GM12865 (cell line): Measurements from ENCODE around the gene ZNF618.

Experiments used
- DNase-seq: peaks from one replicate; pipeline ENCODE4 v3.0.0; 2010; ENCODE audit warnings: low read depth
- H3K4me3 ChIP-seq: 2 replicates; pipeline ENCODE4 v1.5.1; 2011; ENCODE audit warnings: mild to moderate bottlenecking, low read depth, low read length, control low read depth
- CTCF ChIP-seq: IDR thresholded peaks from 2 replicates; pipeline ENCODE4 v1.5.1; 2011; ENCODE audit warnings: low read length, control low read depth, low read depth, inconsistent platforms; ENCODE audit not compliant: insufficient read depth; ENCODE audit errors: missing control alignments

ZNF618 gene

GRCh38 chr9:114031037-114031630, 155.0 kb downstream of the ZNF618 start:
- TF ChIP-seq CTCF: no peak
- H3K4me3 ChIP-seq: no peak overlapping the region
- no peak for DNase-seq

- H3K4me3 ChIP-seq: no peak overlapping the region
- DNase-seq: no peak
- no peak for TF ChIP-seq CTCF
Measured at GRCh38 chr9:114031948-114032840, 156.1 kb downstream of the ZNF618 start.

- peak; percentile 27 for TF ChIP-seq CTCF
- no peak for DNase-seq
- no peak overlapping the region for H3K4me3 ChIP-seq
Measured at GRCh38 chr9:114033397-114034103, 157.4 kb downstream of the ZNF618 start.

DNA sequence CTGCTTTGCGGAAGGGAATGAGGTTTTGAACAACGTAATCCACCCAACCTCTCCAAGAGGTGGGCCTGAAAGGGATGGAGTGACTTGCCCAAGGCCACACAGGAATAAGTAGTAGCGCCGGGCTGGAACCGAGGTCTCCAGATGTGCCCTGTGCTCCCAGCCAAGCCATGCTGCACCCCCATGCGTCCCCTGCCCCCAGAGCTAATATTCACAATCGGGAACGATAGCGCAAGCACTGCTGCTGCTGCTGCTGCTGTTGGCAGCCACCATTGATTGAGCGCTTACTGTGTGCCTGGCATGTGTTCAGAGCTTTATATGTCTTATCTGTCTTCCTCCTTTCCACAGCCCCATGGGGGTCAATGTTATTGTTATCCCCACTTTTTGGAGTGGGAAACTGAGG, 158.1 kb downstream of the ZNF618 start:
- TF ChIP-seq CTCF: no peak
- no peak for DNase-seq
- H3K4me3 ChIP-seq: no peak overlapping the region

DNA sequence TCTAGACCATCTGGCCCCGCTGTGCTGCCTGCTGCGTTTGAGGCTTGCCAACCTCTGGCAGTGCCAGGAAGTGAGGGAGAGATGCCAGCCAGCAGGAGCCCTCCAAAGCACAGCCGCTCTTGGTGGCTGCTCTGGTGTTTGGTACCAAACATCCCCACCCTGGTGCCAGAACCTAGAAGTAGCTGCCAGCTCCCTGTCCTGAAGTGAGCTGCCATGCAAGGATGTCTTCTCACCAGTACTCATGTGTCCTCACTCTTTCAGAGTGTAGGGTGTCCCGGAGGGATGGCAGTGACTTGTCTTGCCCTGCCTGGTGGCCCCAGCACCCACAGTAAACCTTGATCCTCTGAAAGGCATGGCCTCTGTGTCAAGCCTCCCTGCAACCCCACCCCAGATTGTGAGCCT, 158.6 kb downstream of the ZNF618 start:
- no peak for TF ChIP-seq CTCF
- no peak overlapping the region for H3K4me3 ChIP-seq
- DNase-seq: no peak

DNA sequence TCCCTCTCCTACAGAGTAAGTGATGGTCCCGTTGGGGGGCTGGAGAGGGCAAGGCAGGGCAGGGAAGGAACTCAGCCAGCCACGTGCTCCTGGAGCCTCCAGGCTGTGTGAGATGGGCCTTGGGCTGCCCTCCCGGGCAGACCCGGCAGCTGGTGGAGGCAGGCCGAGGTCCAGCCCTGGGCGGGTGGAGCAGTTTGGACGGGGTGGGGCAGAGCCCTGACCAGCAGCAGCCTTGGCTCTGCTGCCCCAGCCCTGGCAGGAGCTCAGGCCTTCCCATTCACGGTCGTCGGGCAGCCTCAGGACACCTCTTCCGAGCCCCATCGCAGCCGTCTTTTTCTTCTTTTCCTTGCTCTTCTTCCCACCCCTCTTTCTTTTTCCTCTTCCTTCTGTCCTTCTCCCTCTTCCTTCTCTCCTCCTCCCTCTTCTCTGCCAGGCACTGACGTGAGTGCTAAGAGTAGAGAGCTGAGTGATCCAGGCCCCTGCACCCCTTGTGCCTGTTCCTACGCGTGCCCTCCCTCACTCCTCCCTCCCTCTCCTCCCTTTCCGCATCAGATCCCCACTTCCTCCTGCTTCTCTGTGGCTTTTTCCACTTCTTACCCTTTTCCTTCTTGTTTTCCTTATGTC, 159.2 kb downstream of the ZNF618 start:
- no peak for TF ChIP-seq CTCF
- H3K4me3 ChIP-seq: no peak overlapping the region
- DNase-seq: no peak
